GM12878 (cell line): ENCODE data around the gene DCAF6. TPM values are rescaled to one million over a fixed set of nuclear protein-coding genes. Genes with fewer than 3 reads are reported as not detected.

Source experiments
- ATAC-seq: fragments of 200-7000 bp; cut with Tn5 transposase; 3 replicates; pipeline ENCODE4 v1.9.1; 2020; ENCODE audit warnings: mild to moderate bottlenecking, moderate library complexity
- BruUV-seq: library from RNA; stranded (reverse); fragments of 400-500 nt; replicated peaks from 2 replicates; lab custom pipeline; 2021; lab: Mats Ljungman, UMichigan
- CTCF ChIA-PET: fragments of 300-600 bp; sonication (Branson Sonifier 250); formaldehyde crosslinking; extraction: SDS; loops from one replicate; lab custom pipeline; 2021; ENCODE audit warnings: inconsistent platforms; lab: Yijun Ruan, JAX
- POLR2A ChIA-PET: fragments of 350-600 bp; formaldehyde crosslinking; extraction: SDS; loops from one replicate; lab custom pipeline; 2021; ENCODE audit warnings: inconsistent platforms; lab: Charles Lee
- RAD21 ChIA-PET: fragments of 300-600 bp; sonication (Branson Sonifier 250); formaldehyde crosslinking; loops from one replicate; lab custom pipeline; 2023; ENCODE audit warnings: antibody characterized with exemption; ENCODE audit not compliant: unreplicated experiment; lab: Charles Lee
- SMC1A ChIA-PET: fragments of 300-600 bp; sonication (Branson Sonifier 250); formaldehyde crosslinking; loops from one replicate; lab custom pipeline; 2023; ENCODE audit not compliant: unreplicated experiment, uncharacterized antibody; lab: Charles Lee
- DNase-seq: peaks from one replicate; pipeline ENCODE4 v3.0.0-alpha.2; 2011; ENCODE audit warnings: low read depth, low spot score
- FAIRE-seq: peaks from 3 replicates; lab custom pipeline; 2011; peaks lifted over from hg19 to GRCh38; lab: Jason Lieb, UNC
- H2AFZ ChIP-seq: 2 replicates; pipeline ENCODE4 v1.6.0; 2011; ENCODE audit warnings: low read depth, low read length, control low read depth; ENCODE audit not compliant: control insufficient read depth
- H3K27ac ChIP-seq: 2 replicates; pipeline ENCODE4 v1.5.1; 2011; ENCODE audit warnings: control low read depth; ENCODE audit not compliant: control insufficient read depth, insufficient read depth
- H3K27me3 ChIP-seq, 2 experiments: replicated peaks in 1 of 2; 2 replicates each; pipeline versions ENCODE4 v1.6.0 to v1.6.1; 2011; ENCODE audit warnings: low read length in 1 of 2; ENCODE audit not compliant: control insufficient read depth in 2 of 2, insufficient read depth in 2 of 2
- H3K36me3 ChIP-seq, 2 experiments: 2 replicates each; pipeline ENCODE4 v1.5.1; 2011; ENCODE audit warnings: low read length in 1 of 2; ENCODE audit not compliant: control insufficient read depth in 2 of 2, insufficient read depth in 2 of 2
- H3K4me1 ChIP-seq: 2 replicates; pipeline ENCODE4 v1.6.1; 2011; ENCODE audit warnings: mild to moderate bottlenecking, low read length, moderate library complexity, mixed read lengths; ENCODE audit not compliant: control insufficient read depth, insufficient read depth
- H3K4me2 ChIP-seq: 2 replicates; pipeline ENCODE4 v1.6.0; 2011; ENCODE audit warnings: control low read depth; ENCODE audit not compliant: control insufficient read depth, insufficient read depth
- H3K4me3 ChIP-seq: fragments of 200-600 bp; sonication (generic); 2 replicates; pipeline ENCODE4 v1.5.1; 2016
- H3K79me2 ChIP-seq: 2 replicates; pipeline ENCODE4 v1.6.0; 2011; ENCODE audit warnings: low read length; ENCODE audit not compliant: control insufficient read depth, insufficient read depth
- H3K9ac ChIP-seq: 2 replicates; pipeline ENCODE4 v1.8.0; 2011; ENCODE audit warnings: low read length, control low read depth, mixed read lengths; ENCODE audit not compliant: control insufficient read depth, insufficient read depth
- H3K9me3 ChIP-seq: replicated peaks from 3 replicates; pipeline ENCODE4 v1.5.1; 2011; ENCODE audit warnings: mild to moderate bottlenecking, low read length; ENCODE audit not compliant: control insufficient read depth, insufficient read depth
- H4K20me1 ChIP-seq: 2 replicates; pipeline ENCODE4 v1.6.0; 2011; ENCODE audit not compliant: control insufficient read depth, insufficient read depth
- CBFB ChIP-seq: IDR thresholded peaks from 2 replicates; pipeline ENCODE4 v1.6.1; 2016; ENCODE audit warnings: antibody characterized with exemption, low read depth
- CUX1 ChIP-seq: IDR thresholded peaks from 2 replicates; pipeline ENCODE4 v1.6.1; 2012; ENCODE audit warnings: improper control_type of control experiment, low read depth, low read length; ENCODE audit not compliant: insufficient replicate concordance
- E2F8 ChIP-seq: fragments of 450-650 bp; IDR thresholded peaks from 2 replicates; pipeline ENCODE4 v1.6.1; 2018; ENCODE audit warnings: mild to moderate bottlenecking, low read depth, moderate library complexity; ENCODE audit not compliant: partially characterized antibody
- IKZF1 ChIP-seq: fragments of 450-650 bp; conservative IDR thresholded peaks from 2 replicates; pipeline ENCODE4 v1.6.1; 2017; ENCODE audit warnings: antibody characterized with exemption, mild to moderate bottlenecking
- MAX ChIP-seq: IDR thresholded peaks from 2 replicates; pipeline ENCODE4 v1.6.1; 2012; ENCODE audit warnings: low read depth, low read length, improper control_type of control experiment
- RELB ChIP-seq: fragments of 450-650 bp; IDR thresholded peaks from 2 replicates; pipeline ENCODE4 v1.6.1; 2017; ENCODE audit warnings: low read depth, mild to moderate bottlenecking, moderate library complexity
- SKIL ChIP-seq: fragments of 450-650 bp; IDR thresholded peaks from 2 replicates; pipeline ENCODE4 v1.6.1; 2017; ENCODE audit warnings: mild to moderate bottlenecking, low read depth, inconsistent platforms; ENCODE audit not compliant: poor library complexity, severe bottlenecking
- YBX1 ChIP-seq: fragments of 450-650 bp; IDR thresholded peaks from 2 replicates; pipeline ENCODE4 v1.6.1; 2016; ENCODE audit warnings: antibody characterized with exemption
- WGBS: methylation state at CpG from one replicate; pipeline ENCODE4 v1.1.6; 2016; ENCODE audit warnings: low lambda C conversion rate; ENCODE audit not compliant: insufficient replicate concordance, insufficient coverage; ENCODE audit errors: missing lambda C conversion rate; 5-methylcytosine and 5-hydroxymethylcytosine counted together
- in situ Hi-C: fragments of 300-500 bp; cut with MboI; formaldehyde crosslinking; loops from 9 replicates; pipeline ENCODE4 v1.14.3; 2018; ENCODE audit warnings: mixed read lengths
- intact Hi-C: fragments of 100-400 bp; cut with micrococcal nuclease; formaldehyde crosslinking; loops from one replicate; pipeline ENCODE4 v1.14.2; 2022; ENCODE audit not compliant: unreplicated experiment
- polyA plus RNA-seq, 11 experiments: library from polyadenylated mRNA; depleted of rRNA in 4 of 11; unstranded in 6 of 11; stranded (reverse) in 5 of 11; fragments of >200 nt; fragmentation: Nextera tagmentation in 4 of 11; fragmentation: Illumina TruSeq in 1 of 11; extraction: Ambion mirVana in 4 of 11; extraction: Trizol in 1 of 11; gene quantifications; 1 replicate in 1 of 11; 2 replicates in 10 of 11; pipeline versions ENCODE4 v1.2.1 to v1.2.3, GENCODE V29; 2011 to 2016; ENCODE audit warnings: inconsistent platforms in 2 of 11, missing spikeins in 2 of 11, low read depth in 1 of 11
- total RNA-seq, 4 experiments: library from RNA; depleted of rRNA in 3 of 4; stranded (reverse); fragments of >200 nt in 3 of 4; fragmentation: Illumina TruSeq in 1 of 4; extraction: Trizol in 1 of 4; gene quantifications; 2 replicates each; pipeline versions ENCODE4 v1.2.1 to v1.2.3, GENCODE V29; 2013 to 2021

Gene DCAF6
- total and polyA plus RNA-seq, 10 of the 15 experiments (the other 5 are each of a cell fraction or from before 2014, with no cell fraction given): 11.4 to 62.7 (median 33.0) TPM

- RAD21 ChIA-PET: interaction anchor here (0.9 to 4.1 kb wide), 20 partner anchors 9 to 487 kb away, joined by 3 to 18 read pairs (median 5); no protein-coding TSS in a partner anchor
- DNase-seq: no peak
- CTCF ChIA-PET: interaction anchor here (0.7 to 7.2 kb wide), 64 partner anchors 12 to 1267 kb away, joined by 3 to 95 read pairs (median 6); partner anchors contain the start of genes ADCY10, MPC2 and MPZL1
- Histone ChIP-seq H3K9me3 (no peaks in the 10 kb centered on the region), H3K27ac (no peak overlapping the region), H3K4me1 (no peaks in the 10 kb centered on the region), H3K4me3 (no peak overlapping the region), H2AFZ (no peak overlapping the region), H3K36me3 (peaks cover 0 to 8% of the 10 kb centered on the region in 2 experiments; a peak in 2 of 4 replicates), H3K27me3 (no peaks in the 10 kb centered on the region), H3K79me2 (no peaks in the 10 kb centered on the region), H4K20me1 (no peaks in the 10 kb centered on the region), H3K9ac (no peak overlapping the region), H3K4me2 (no peak overlapping the region)
- WGBS: 54% methylated on average over 4 of the region's 4 CpGs
- no peak for FAIRE-seq
- no TSS peak for BruUV-seq
- in situ Hi-C loops: no loop called here
- no peak for ATAC-seq
- TF ChIP-seq RELB (no peak), E2F8 (no peak), YBX1 (no peak), SKIL (no peak), CUX1 (no peak), IKZF1 (no peak), CBFB (no peak), MAX (no peak)
- SMC1A ChIA-PET: interaction anchor here (0.7 to 2.2 kb wide), 28 partner anchors 10 to 481 kb away, joined by 3 to 13 read pairs (median 4); no protein-coding TSS in a partner anchor
- POLR2A ChIA-PET: interaction anchor here (0.6 to 0.8 kb wide), 2 partner anchors 17 to 291 kb away, joined by 3 read pairs; no protein-coding TSS in a partner anchor
- intact Hi-C loops: loop anchor here (1.0 to 10.0 kb wide), 4 partner anchors 146 to 364 kb away; partner anchors contain the start of gene SFT2D2
Observed at GRCh38 chr1:168081373-168082007, 145.0 kb downstream of the DCAF6 start.
